Retinal pigment epithelial cell (primary cell): Measurements from ENCODE around the gene TTC28.

ENCODE experiments used
- DNase-seq: peaks from one replicate; pipeline ENCODE4 v3.0.0-alpha.2; 2010; ENCODE audit warnings: low read depth
- H3K4me3 ChIP-seq: 2 replicates; pipeline ENCODE4 v1.5.1; 2011; ENCODE audit warnings: mild to moderate bottlenecking, low read length, control low read depth, moderate library complexity
- CTCF ChIP-seq: conservative IDR thresholded peaks from 2 replicates; pipeline ENCODE4 v1.5.1; 2011; ENCODE audit warnings: low read depth, low read length, control low read depth, inconsistent platforms

The TTC28 gene

GRCh38 chr22:28594797-28595462 is 84.7 kb downstream of the TTC28 start:
- no peak overlapping the region for H3K4me3 ChIP-seq
- peak; percentile 66 for TF ChIP-seq CTCF
- DNase-seq: peak; percentile 35

- no peak for TF ChIP-seq CTCF
- DNase-seq: no peak
- H3K4me3 ChIP-seq: no peak overlapping the region
These were observed 85.4 kb downstream of the TTC28 start for GRCh38 chr22:28594076-28594796.

GRCh38 chr22:28593299-28593698 is 86.3 kb downstream of the TTC28 start:
- TF ChIP-seq CTCF: no peak

GRCh38 chr22:28589102-28589750 is 90.4 kb downstream of the TTC28 start:
- H3K4me3 ChIP-seq: no peak overlapping the region
- no peak for DNase-seq
- no peak for TF ChIP-seq CTCF

More at GRCh38 chr22:28593299-28593698, 86.3 kb downstream of the TTC28 start:
- DNase-seq: no peak
- no peak overlapping the region for H3K4me3 ChIP-seq

- no peak for TF ChIP-seq CTCF
- H3K4me3 ChIP-seq: no peak overlapping the region
- no peak for DNase-seq
These were observed 94.3 kb downstream of the TTC28 start for GRCh38 chr22:28585324-28585723.

- DNase-seq: no peak
- H3K4me3 ChIP-seq: no peak overlapping the region
- TF ChIP-seq CTCF: no peak
These were observed 96.8 kb downstream of the TTC28 start for GRCh38 chr22:28582806-28583205.
